NOMO-1 (cell line): ENCODE results near the gene TBL1XR1.
"Not testable (repeated sequence)": the region's sequence is repeated elsewhere in the genome, so short reads cannot be mapped to it uniquely, and the experiment has no call there.

Experiments
- DNase-seq, 2 experiments: peaks; one replicate each; lab custom pipeline; 2025; ENCODE audit not compliant: unreplicated experiment in 2 of 2; lab: John Stamatoyannopoulos, UW

The TBL1XR1 gene

DNA sequence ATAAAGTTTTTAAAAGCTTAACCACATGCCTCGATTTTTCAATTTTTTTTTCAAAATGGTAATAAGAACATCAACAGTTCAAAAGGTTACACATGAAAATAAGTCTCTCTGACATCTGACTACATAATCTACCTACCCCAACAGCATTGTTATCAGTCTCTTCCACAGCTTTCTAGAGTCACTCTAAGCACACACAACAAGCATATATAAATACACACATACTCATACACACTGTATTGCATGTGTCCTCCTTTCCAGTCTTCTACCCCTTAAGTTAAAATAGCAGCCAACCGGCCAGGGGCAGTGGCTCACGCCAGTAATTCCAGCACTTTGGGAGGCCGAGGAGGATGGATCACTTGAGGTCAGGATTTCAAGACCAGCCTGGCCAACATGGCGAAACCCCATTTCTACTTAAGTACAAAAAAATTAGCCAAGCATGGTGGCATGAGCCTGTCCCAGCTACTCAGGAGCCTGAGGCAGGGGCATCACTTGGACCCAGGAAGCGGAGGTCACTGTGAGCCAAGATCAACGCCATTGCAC is 12.2 kb downstream of the TBL1XR1 start:
- no peak for DNase-seq

DNA sequence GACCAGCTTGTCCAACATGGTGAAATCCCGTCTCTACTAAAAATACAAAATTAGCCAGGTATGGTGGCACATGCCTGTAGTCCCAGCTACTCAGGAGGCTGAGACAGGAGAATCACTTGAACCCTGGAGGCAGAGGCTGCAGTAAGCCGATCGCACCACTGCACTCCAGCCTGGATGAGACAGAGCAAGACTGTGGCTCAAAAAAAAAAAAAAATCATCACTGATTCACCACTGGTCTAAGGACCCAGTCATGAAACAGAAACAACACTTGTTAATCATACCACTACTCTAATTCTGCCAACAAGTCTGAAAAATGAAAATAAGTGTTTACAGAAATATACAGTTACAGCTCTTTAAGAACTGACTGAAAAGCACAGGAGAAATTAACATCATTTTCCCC is 12.7 kb downstream of the TBL1XR1 start:
- DNase-seq: not testable (repeated sequence)

DNA sequence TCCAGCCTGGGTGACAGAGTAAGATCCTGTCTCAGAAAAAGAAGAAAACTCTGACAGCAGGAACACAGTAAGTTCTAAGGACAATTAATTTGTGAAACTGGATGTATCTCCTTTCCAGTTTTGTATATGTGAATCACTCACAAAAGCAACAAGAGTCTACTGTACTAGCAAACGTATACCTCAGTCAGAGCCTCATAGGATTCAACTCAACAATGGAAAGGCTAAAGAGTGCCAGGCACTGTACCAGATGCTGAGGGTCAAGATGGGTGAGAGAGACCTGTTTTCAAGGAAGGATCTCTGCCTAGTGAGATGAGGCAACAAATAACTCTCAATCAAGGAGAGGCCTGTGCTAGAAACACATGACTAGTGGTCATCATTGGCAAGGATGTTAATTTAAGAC is 14.9 kb downstream of the TBL1XR1 start:
- no peak for DNase-seq

DNA sequence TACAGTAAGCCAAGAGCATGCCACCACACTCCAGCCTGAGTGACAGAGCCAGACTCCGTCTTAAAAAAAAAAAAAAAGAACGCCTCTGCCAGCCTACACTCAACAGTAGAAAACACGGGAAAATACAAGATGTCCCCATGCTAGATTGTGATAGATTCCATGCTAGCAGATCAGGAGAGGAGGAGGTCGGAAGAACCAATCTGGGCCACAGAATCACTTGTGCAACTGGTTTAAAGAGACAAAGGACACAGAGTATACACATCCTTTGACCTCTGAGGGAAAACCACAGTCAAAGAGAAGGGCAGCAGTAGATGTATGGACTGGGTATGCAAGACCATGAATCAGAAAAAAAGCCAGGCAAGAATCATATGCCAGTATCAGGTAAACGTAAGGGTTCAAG is 15.9 kb downstream of the TBL1XR1 start:
- no peak for DNase-seq

DNA sequence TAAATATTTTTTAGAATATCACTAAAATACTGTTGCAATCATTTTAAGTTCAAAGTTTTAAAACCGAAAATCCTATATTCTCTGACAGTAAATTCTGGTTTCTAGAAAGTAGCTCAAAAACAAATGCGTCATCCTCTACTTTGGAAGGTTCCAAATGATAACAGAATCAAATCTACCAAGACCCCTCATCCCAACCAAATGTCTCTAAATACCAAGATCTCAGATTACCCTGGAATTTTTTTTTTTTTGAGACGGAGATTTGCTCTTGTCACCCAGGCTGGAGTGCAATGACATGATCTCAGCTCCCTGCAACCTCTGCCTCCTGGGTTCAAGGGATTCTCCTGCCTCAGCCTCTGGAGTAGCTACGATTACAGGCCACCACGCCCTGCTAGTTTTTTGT is 16.8 kb downstream of the TBL1XR1 start:
- DNase-seq: no peak

DNA sequence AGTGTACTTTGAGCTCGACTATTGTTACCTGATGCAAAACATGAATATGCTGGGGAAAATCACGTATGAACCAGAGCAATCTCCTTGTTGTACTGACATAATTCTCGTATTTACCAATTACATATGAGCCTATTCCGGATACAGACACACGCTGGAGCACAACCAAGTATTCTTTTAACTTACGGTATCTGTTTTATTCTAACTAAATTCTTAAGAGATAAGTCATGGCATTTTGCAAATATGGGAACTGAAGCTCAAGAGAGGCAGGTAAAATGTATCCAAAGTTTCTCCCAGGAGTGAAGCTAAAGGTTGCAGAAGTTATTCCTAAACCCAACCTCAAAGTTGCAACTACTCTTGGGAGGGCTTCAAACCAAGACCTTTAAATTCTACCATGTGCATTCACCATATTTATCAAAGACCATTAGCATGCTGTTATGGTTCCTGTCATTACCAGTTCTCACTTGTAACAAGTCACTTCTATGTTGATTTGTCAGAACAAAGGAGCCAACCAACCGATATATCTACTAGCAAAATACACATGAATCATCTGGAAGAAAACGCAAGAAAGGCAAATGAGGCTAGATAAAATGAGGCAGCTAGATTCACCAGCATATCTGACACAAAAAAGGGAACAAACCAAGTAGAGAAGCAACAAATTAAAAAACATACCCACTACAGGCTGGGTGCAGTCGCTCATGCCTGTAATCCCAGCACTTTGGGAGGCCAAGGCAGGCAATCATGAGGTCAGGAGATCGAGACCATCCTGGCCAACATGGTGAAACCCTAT is 17.8 kb downstream of the TBL1XR1 start:
- no peak for DNase-seq

DNA sequence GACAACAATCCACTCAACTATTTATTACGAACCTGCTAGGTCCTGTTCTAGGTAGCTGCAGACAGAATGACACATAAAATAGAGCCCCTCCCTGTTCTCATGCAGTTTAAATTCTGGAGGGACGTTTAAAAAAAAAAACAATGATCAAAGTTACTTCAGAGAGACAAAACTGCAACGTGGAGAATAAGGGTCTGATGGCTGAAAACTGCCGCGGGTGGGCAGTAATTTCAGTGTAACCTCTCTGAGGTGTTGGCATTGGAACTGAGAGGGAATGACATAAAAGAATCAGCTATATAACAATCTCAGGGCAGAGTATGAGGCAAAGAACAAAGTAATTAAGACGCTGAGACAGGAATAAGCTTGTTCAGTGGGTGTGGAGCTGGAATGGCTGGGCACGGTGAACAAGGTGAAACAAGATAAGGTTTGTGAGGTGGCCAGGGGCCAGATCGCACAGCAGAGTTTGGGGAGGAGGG is 19.5 kb downstream of the TBL1XR1 start:
- no peak for DNase-seq

DNA sequence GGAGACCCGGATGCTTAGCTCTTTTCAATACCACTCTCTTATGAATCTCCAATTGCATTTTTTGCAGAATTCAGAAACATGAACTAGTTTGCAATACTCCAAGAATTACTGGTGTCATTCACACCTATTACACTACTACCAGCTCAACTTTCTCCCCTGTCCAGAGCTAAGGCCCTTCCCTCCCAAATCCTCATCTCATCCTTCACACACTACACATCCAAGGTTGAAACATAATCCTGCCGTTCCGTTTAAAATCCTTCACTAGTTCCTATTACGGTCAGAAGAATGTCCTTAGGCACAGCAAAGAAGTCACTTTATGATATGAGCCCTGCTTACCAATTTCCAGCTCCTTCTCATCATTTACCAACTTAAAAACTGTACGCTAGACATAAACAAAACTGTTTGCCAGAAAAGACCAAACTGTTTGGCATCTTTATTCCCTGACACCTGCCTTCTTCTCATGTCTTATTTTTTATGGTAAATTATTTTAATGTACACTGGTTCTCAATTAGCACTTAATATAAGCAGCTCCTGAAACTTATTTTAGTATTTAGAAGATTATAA is 22.6 kb downstream of the TBL1XR1 start:
- DNase-seq: no peak

DNA sequence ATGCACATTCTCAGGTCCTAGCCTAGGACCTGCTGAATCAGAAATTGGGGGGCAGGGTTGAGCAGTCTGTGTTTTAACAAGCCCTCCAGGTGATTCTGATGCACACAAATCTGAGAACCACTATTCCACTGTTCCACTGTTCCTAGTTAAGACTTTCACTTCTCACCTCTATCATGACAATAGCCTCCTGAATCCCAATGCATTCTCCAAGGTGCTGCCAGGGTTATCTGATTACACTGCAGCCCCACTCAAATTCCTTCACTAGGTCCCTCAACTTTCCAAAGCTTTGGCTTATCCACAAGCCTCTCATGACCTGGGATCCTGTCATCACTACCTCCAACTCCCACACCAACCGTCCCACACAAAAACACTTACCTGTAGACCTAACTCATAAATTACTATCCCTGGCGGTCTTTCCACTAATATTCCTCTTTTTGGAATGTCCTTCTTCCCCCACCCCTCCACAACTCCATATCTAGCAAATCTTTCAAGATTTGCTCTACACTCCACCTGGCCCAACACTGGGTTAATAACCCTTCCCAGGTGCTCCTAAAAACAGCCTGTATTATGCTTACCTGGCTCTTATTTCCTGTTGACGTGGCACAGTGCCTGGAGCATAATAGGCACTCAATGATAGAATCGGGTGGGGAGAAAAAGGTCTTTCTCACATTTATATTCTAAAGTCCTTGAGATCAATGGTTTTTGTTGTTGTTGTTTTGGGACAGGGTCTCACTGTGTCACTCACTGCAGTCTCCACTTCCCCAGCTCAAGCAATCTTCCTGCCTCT is 27.2 kb downstream of the TBL1XR1 start:
- DNase-seq: no peak

DNA sequence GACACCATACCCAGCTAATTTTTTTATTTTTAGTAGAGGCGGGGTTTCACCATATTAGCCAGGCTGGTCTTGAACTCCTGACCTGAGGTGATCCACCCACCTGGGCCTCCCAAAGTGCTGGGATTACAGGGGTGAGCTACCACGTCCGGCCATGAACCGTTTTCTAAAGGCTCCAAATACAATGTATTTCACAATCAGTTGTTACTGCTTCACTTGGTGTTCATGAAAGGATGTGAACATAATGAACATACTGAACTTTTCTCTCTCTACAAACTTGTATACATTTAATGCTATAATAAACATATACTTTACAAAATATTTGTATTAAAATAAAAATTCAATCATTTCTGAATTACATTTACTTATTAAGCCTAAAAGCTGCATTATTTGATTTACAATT is 28.9 kb downstream of the TBL1XR1 start:
- DNase-seq: no peak

DNA sequence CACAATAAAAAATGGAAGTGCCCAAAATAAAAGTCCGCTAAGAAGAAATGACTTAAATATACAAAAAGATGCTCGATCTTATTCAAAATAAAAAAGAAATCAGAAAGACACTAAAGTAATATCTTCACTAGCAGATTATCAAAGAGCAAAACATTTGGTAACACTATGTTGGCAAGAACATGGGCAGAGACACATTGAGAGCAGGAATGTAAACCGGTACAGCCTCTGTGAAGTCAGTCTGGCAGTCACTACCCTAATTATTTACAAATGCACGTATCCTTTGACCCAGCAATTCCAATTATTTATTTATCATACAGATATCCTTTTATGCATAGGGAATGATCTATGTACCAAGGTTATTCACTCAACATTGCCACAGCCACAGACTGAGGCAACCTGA is 34.5 kb downstream of the TBL1XR1 start:
- no peak for DNase-seq

DNA sequence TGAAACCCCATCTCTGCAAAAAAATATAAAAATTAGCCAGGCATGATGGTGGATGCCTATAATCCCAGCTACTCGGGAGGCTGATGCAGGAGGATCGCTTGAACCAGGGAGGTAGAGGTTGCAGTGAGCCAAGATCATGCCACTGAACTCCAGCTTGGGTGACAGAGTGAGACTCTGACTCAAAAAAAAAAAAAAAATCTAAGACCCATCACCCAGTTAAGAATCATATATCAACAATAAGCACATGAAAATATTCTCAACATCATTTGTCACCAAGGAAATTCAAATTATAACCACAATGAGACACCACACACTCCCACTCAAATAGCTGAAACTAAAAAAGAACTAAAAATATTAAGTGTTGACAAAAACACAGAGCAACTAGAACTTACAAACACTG is 35.7 kb downstream of the TBL1XR1 start:
- not testable (repeated sequence) for DNase-seq

DNA sequence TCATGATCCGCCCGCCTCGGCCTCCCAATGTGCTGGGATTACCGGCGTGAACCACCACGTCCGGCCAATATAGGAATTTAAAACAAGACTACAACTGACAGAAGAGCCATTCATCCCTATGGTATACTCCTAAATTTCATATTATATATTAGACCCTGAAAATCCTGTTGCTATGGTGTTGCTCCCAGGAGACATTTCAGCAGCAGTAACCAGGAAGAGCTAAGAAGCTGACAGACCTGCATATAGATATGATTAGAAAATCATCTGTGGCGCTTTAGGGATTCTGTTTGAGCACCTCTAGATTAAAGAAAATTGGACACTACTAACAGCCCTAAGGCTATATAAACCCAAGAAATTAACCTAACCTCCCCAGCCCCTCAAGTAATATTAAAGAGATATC is 38.8 kb downstream of the TBL1XR1 start:
- DNase-seq: no peak

DNA sequence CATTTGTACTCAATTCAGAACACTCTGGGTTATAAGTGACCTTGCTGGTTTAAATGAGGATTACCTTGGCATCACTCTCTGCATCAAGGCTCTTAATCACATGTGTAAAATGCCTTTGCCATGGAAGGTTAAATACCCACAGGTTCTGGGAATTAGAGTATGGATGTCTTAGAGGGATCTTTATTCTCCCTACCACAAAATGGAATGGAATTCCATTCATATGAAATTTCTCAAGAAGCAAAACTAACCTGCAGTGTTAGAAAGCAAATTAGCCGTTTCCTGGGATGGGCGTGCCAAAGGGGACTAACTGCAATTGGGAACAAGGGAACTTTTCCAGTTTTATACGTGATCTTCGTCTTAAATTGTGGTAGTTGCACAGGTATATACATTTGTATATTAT is 39.8 kb downstream of the TBL1XR1 start:
- DNase-seq: no peak

DNA sequence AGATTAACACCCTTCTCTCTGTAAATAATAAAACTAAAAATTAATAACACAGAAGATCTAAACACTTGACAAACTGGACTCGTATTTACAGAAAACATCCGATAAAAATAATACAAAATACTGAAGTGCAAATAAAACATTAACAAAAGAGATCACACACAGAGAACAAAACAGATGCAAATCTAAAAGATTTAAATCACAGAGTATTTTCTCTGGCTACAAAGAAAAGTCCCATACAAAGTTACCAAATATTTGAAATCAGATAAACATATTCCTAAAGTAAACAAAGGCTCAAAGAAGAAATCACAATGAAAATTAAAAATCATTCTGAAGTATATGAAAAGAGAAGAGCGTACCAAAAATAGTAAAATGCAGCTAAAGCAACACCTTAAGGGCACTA is 42.5 kb downstream of the TBL1XR1 start:
- DNase-seq: no peak

DNA sequence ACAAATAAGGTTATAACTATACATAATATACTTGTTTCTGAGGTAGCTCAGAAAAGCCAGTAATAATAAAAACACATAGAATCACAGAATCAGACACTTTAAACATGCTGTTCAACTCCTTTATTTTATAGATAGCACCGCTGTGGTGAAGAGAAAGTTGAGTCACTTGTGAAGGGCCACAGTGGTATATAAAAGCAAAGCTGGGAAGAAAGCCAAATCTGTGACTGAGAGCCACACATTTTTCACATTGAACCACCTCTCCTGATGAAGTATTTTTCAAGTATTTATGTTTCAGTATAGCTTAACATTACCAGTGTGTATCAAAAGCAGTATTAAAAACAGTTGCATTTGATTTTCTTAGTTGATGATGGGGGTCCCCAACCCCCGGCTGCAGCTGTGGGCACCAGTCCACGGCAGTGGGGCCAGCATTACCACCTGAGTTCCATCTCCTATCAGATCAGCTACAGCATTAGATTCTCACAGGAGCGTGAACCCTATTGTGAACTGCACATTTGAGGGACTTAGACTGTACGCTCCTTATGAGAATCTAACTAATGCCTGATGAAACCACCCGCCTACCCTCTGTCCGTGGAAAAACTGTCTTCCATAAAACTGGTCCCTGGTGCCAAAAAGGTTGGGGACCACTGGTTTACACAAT is 46.2 kb downstream of the TBL1XR1 start:
- DNase-seq: no peak

DNA sequence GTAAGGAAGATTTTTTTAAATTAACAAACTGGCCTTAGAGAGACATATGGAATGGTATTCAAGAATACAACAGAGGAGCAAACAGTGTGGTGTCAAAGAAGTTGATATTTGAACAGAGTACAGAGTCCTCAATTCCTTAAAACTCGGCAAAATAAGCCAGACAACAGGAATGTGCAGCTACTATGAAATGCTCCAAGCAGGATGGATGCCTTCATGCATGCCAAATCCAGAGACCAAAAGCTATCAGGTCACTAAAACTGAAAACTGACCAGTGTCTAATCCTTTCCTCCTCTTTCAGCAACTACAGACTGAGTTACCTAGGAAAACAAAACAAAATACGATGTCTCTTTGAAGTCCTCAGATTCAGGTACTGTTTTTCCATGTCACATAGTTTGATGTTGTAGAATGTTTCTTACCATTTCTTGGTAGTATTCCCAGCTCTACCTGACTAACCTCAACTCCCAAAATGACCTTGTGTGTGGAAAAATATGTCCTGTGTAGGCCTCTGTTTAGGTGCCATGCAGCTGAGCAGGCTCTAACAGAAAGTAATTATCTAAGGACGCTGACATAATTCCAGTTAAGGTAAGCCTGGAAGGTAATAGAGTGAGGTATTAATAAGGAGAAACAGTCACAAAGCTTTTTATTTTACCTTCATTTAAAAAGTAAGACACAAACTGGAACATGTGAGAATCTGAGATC is 46.9 kb downstream of the TBL1XR1 start:
- no peak for DNase-seq

DNA sequence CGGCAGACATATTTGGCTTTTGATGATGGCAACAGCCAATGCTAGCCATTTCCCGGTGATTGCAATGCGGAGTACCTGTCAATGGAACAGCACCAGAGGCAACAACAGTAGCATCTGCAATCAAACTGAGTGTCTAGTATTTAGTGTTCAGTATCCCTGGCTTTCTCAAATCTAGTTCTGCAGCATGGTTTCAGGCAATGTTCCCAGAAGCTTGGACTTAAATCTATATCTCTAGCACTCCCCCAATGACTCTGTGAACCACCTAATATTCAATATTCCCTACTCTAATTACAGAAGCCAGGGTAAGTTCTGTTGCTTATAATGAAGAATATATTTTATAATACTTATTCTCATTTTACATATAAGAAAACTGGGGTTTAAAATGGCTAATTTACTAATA is 48.2 kb downstream of the TBL1XR1 start:
- no peak for DNase-seq

DNA sequence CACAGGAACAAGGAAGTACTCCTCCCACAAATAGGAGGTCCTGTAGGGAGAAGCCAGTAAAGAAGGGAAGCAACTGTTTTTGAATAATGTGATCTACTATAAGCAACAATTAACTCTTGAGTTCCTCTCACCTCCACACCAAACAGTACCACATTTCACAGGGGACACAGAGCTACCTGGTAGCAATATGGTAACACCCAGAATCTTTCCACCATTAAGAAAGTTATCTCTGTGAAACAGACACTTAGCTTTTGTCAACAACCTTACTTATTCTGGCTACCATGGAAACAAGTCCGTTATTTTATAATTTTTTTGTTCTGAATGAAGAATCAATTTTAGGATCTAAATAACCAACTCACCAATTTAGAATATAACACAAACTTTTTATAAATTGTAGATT is 49.5 kb downstream of the TBL1XR1 start:
- DNase-seq: no peak

DNA sequence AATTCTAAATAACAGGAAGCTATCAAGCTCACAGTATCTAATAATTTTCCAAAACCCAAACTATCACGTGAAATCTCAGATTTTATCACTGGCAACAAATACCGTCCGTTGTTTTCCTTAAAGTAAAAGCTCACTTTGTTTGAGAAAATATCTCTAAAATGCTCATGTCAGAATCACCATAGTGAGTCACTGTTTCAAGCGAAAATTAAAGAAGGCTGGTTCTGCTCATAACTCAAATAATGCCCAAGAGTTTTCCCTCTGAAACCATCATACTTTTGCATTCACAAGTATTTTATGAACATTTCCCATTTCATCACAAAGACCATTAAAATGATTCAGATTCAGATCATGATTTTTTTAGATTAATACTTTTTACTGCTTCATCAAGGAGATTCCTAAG is 50.6 kb downstream of the TBL1XR1 start:
- DNase-seq: no peak
